Activated gamma-delta T cell (primary cell): ENCODE data around the gene SCAMP2.
"Not testable (repeated sequence)": the region's sequence is repeated elsewhere in the genome, so short reads cannot be mapped to it uniquely, and the experiment has no call there.

ENCODE experiments used
- DNase-seq: peaks from one replicate; lab custom pipeline; 2025; lab: John Stamatoyannopoulos, UW
- total RNA-seq, 2 donors: gene quantifications; one replicate each; lab custom pipeline; 2026; lab: John Stamatoyannopoulos, UW

Gene SCAMP2, protein sequence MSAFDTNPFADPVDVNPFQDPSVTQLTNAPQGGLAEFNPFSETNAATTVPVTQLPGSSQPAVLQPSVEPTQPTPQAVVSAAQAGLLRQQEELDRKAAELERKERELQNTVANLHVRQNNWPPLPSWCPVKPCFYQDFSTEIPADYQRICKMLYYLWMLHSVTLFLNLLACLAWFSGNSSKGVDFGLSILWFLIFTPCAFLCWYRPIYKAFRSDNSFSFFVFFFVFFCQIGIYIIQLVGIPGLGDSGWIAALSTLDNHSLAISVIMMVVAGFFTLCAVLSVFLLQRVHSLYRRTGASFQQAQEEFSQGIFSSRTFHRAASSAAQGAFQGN
- total RNA-seq, result 83.8 to 111 reads per million in 2 donors

DNA sequence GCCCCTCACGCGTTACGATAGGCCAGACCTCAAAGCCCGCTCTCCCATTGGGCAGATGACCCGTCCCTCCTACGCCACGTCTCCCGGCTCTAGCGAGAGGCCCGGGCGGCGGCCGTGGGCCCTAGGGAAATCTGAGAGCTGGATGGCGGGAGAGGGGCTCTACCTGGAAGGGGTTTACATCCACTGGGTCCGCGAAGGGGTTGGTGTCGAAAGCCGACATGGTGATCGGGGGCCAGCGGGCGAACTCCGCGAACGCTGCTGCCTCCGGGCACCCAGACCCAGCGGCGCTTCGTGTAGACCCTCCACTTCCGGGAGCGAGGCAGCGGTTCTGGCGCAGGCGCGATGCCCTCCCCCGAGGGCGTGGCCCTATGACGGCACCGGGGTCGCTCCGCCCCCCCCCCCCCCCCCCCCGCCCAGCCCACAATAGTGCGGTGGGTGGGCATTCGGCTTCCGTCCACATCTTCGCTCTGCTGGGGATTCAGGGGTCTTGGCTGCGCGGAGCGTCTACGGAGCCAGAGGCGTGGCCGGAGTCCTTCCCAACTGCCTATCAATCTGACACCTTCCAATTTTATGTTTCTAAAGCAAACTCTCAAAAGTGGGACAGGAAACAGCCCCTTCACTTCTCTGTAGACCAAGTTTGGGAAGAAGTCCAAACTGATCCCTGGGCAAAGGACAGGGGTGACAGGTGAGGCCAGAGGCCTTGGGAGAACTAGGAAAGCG, at the start of gene SCAMP2:
Gene SCAMP2 (minus strand): TSS at position 330 of the 720 bp plus-strand sequence. CDS start 110 bp downstream, at position 220.
- DNase-seq, result peak; percentile 79

- no peak for DNase-seq
These were observed 47.3 kb upstream of the SCAMP2 start for GRCh38 chr15:74920456-74920855.

- DNase-seq, result no peak
These were observed 44.5 kb upstream of the SCAMP2 start for GRCh38 chr15:74917676-74918075.

GRCh38 chr15:74913799-74914198, 40.6 kb upstream of the SCAMP2 start:
- not testable (repeated sequence) for DNase-seq

DNA sequence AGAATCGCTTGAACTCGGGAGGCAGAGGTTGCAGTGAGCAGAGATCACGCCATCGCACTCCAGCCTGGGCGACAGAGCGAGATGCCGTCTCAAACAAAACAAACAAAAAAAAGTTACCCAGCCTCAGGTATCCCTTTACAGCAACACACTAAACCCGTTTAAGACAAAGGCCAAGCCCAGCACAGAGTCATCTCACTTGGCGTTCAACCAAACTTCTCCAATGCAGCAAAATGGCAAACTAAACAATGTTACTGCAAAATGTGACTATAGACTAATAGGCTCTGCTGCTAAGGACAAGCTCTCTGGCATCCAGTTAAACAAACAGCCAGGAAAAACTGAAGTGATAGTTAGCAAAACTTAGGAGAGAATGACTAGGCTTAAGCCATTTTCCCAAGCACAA, 39.9 kb upstream of the SCAMP2 start:
- no peak for DNase-seq

GRCh38 chr15:74908635-74909034, 35.5 kb upstream of the SCAMP2 start:
- DNase-seq, result no peak

DNA sequence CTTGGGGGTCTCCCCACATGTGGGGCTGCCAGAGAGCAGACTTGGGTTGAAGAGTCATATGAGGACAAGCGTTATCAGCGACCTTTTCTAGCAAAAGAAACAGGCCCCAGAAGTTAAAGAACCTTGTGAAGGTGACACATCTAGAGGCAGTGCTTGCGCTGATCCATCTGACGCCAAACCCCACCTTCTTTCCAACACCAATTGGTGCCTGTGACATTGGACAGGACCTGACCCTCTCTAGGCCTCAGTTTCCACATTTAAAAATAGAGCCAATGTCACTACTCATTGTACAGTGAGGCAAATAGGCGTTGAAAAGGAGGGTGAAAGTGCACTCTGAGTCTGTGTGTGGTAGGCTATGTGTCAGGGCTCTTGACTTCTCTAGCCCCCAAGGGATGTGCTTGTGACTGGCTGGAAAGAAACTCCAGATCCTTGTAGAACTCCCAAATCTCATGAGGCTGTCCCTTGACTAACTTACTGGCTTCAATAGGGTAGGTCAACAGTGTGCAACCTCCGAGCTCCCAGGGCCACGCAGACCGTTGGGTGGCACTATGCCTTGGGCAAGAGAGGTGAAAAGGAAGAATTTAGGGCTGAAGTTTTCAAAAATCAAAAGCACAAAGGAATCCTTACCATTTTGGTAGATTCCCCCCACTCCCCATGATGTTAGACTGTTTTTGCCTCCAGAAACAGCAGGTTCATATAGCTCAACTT, 34.2 kb upstream of the SCAMP2 start:
- DNase-seq, result no peak

DNA sequence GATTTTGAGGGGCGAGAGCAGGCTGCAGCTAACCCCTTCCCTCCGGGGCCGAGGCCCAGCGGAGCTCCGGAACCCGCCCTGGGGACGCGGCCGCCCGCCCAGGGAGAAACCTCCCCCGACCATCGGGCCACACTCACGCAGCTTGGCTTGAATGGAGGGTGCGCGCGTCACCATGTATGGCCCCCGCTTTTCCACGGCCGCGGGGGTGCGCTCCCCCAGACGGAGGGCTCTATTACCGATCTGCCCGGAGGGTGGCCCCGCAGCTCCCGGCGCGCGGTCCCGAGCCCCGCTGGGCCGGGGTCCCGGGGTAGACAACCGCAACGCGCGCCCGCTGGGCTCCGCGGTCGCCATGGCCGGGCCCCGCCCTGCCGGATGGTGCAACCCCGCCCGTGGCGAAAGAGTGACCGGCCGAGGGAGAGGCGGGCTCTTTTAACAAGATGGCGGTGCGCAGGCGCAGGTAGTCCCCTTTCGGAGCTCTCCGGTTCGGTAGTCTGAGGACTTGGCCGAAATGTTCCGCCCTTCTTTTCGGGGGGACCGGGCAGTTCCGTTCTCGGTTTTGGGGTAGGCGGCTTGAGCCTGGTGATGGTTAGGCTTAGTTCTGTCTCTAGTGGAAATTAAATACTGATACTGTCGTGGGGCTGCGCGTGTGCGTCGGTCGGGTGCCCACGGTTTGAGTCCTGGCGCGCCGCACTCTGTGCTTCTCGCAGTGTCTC, 33.4 kb upstream of the SCAMP2 start, which contains the start of gene FAM219B:
Gene FAM219B (minus strand): TSS at position 402 of the 713 bp plus-strand sequence. CDS start 51 bp downstream, at position 351.
- peak; percentile 54 for DNase-seq

- DNase-seq, result no peak
These were observed 32.9 kb upstream of the SCAMP2 start for GRCh38 chr15:74906067-74906449.

DNA sequence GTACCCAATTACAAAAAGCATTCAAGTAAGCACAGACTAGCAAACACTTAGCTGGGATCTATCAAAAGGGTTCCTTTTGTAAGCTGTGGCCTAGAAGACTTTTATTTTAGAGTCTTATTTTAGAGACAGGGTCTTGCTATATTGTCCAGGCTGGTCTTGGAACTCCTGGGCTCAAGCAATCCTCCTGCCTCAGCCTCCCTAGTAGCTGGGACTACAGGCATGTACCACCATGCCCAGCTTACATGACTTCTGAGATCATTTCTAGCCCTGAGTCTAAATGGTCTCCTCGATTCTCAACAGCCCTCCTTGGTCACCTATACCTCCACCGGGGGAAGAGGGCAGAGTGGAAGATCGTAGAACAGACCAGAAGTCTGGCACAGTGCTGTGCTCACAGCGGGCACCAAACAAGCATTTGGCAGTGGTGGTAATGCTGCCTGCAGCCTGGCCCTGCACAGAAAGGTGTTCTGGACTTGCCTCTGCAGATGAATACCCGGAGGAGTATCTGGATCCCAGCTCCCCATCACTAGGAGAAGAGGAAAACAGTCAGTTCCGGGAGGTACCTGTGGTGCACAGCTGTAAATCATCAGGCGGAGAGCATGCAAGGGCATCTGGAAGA, 31.1 kb upstream of the SCAMP2 start:
- no peak for DNase-seq

GRCh38 chr15:74903676-74904075, 30.5 kb upstream of the SCAMP2 start:
- DNase-seq, result no peak

DNA sequence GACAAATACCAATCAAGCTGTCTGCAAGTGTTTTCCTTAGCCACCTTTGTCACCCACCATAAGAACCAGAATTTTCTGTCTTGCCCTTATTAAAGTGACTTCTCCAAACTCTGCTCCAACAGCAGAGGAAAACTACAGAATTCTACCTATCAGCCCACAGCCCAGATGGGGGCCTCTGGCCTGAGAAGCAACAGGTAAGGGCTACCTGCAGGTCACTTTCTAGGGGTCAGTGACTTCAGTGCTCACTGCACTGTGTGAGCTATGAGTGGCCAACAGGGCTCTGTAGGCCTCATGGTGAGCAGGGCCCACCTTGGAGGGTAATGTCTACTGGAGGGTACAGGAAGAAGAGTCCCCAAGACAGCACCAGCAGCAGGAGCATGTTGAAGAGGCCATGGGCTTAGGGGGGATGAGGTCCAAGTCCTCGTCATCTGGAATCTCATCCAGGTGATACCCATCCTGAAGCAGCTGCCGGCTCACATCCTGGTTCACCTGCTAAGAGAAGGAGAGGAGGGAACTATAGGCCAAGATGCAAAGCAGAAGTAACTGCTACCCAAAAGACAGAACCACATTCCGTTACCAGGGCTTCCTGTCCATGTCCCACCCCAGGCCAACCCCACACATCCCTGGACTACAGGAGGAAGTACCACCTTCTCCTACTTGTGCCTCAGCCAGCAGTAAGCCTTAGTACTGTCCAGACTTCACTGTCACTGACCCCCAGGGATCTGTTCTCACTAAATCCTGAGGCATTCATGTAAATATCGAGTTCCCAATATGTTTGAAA, 29.3 kb upstream of the SCAMP2 start:
- DNase-seq, result no peak

GRCh38 chr15:74901612-74902063, 28.5 kb upstream of the SCAMP2 start:
- DNase-seq, result no peak

- DNase-seq, result no peak
These were observed 24.1 kb upstream of the SCAMP2 start for GRCh38 chr15:74897300-74897701.

DNA sequence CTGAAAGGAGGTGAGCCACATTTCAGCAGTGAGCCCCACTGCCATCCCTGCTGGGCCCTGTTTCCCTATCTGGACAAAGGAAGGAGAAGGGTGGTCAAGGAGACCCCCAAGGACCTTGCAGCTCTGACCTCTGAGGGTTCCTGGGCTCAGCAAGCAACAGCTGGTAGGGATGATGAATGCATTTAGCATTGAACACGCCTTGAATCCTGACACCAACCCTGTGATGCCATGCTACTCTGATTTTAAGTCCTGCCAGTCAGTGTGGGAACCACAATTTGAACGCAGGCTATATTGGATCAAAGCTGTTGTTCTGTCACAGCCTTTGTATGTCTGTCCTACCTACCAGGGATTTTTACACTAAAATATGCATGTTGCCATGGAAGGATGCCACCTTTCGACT, 23.2 kb upstream of the SCAMP2 start:
- no peak for DNase-seq

DNA sequence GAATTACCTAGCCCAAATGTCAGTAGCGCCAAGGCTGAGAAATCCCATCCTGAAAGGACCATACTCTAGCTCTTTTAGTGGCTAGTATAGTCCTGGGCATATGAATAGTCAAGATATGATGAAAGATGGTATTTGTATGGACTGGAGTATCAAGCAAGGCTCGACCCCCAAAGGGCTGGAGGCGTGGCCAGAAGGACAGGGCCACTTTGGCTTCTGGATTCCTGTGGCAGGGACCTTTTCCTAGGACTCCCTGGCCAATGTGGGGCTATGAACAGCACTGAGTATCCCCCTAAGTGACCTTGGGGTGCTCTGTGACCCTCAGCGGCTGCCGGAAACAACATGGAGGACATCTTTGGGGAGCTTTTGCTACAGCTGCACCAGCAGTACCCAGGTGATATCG, 22.7 kb upstream of the SCAMP2 start:
- DNase-seq, result no peak

GRCh38 chr15:74894383-74894782, 21.2 kb upstream of the SCAMP2 start:
- not testable (repeated sequence) for DNase-seq

GRCh38 chr15:74893627-74894026, 20.5 kb upstream of the SCAMP2 start:
- DNase-seq, result no peak

GRCh38 chr15:74892931-74893330, 19.8 kb upstream of the SCAMP2 start:
- no peak for DNase-seq

DNA sequence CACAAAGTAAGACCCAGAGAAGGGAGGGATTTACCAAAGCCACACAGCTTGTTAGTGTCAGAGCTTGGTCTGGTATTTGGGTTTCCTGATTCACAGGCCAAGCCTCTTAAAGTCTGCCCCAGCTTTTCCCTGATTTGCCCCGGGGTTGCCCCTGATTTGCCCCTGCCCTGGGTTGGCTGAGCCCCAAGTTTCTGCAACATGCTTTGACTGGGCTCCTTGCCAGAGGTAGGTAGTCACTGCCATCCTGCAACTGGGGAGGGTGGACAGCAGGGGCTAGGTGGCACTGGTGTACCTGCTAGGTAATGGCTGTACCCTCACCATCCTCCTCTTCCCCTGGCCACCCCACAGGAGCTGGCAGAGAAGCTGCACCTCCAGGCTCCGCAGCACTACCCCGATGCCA, 19.1 kb upstream of the SCAMP2 start:
- no peak for DNase-seq

DNA sequence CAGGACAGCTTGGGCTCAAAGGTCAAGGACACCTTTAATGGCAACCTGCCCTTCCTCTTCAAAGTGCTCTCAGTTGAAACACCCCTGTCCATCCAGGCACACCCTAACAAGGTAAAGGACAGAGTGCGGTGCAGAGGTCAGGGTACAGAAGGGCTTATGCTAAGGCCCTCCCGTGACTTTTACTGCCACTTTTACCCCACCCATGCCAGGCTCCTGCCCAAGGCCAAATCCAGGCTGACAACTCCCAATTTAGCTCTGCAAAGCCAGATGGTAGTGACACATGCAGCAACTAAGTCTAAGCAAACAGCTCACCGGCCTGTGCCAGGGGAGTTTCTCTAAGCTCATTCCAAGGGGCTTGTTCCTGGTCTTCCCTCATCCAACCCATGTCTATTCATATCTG, 18.3 kb upstream of the SCAMP2 start:
- DNase-seq, result no peak
